Limb (tissue), 2 donors: ENCODE measurements around the gene FAM174C.

ENCODE experiments used
- DNase-seq, 2 donors: peaks; one replicate each; pipeline ENCODE4 v3.0.0-alpha.2; 2016; ENCODE audit errors: extremely low spot score in 2 of 2

FAM174C gene

GRCh38 chr19:1260749-1261537 is 14.4 kb upstream of the FAM174C start:
- peak; percentile 97 to 99 for DNase-seq

GRCh38 chr19:1261538-1261797 is 13.9 kb upstream of the FAM174C start:
- DNase-seq: no peak

GRCh38 chr19:1261798-1262622 is 13.3 kb upstream of the FAM174C start:
- peak in 1 of 2 donors; percentile 65 for DNase-seq

- peak in 1 of 2 donors; percentile 67 for DNase-seq
Measured at GRCh38 chr19:1262623-1263123, 12.7 kb upstream of the FAM174C start.

- no peak for DNase-seq
Measured at GRCh38 chr19:1263188-1263587, 12.1 kb upstream of the FAM174C start.

- no peak for DNase-seq
Measured at GRCh38 chr19:1264801-1265614, 10.3 kb upstream of the FAM174C start.

GRCh38 chr19:1265615-1266128 is 9.7 kb upstream of the FAM174C start:
- peak in 1 of 2 donors; percentile 69 for DNase-seq

GRCh38 chr19:1266129-1266915 is 9.0 kb upstream of the FAM174C start:
- peak; percentile 62 to 88 for DNase-seq

GRCh38 chr19:1266916-1267476 is 8.3 kb upstream of the FAM174C start:
- peak; percentile 58 to 90 for DNase-seq

- DNase-seq: peak in 1 of 2 donors; percentile 69
Measured at GRCh38 chr19:1267477-1268225, 7.7 kb upstream of the FAM174C start.

- no peak for DNase-seq
Measured at GRCh38 chr19:1268226-1269064, 6.9 kb upstream of the FAM174C start.

GRCh38 chr19:1269065-1269477 is 6.3 kb upstream of the FAM174C start, which contains the start of gene CIRBP:
Gene CIRBP, plus strand, starts transcription at chr19:1269332. Its CDS starts 1,602 bp downstream, at chr19:1270934.
- DNase-seq: peak; percentile 99

GRCh38 chr19:1269478-1270212 is 5.7 kb upstream of the FAM174C start:
- DNase-seq: peak; percentile 84 to 93

- no peak for DNase-seq
Measured at GRCh38 chr19:1270213-1270853, 5.0 kb upstream of the FAM174C start.

- DNase-seq: no peak
Measured at GRCh38 chr19:1270854-1271527, 4.3 kb upstream of the FAM174C start.

GRCh38 chr19:1271528-1272422 is 3.6 kb upstream of the FAM174C start:
- no peak for DNase-seq
